Germinal center (tissue), 1 donor: ENCODE data around the gene RAB11FIP4.

ENCODE experiments used
- DNase-seq: peaks from one replicate; pipeline ENCODE4 v3.0.0; 2012; ENCODE audit warnings: mixed read lengths, low spot score

The RAB11FIP4 gene

GRCh38 chr17:31487063-31487647, 95.7 kb downstream of the RAB11FIP4 start:
- DNase-seq: no peak

GRCh38 chr17:31487648-31488263, 96.3 kb downstream of the RAB11FIP4 start:
- peak; percentile 100 for DNase-seq

- DNase-seq: no peak
Observed at GRCh38 chr17:31488264-31488981, 96.9 kb downstream of the RAB11FIP4 start.

- DNase-seq: no peak
Observed at GRCh38 chr17:31488982-31489294, 97.5 kb downstream of the RAB11FIP4 start.

- no peak for DNase-seq
Observed at GRCh38 chr17:31489295-31490018, 98.0 kb downstream of the RAB11FIP4 start.

DNA sequence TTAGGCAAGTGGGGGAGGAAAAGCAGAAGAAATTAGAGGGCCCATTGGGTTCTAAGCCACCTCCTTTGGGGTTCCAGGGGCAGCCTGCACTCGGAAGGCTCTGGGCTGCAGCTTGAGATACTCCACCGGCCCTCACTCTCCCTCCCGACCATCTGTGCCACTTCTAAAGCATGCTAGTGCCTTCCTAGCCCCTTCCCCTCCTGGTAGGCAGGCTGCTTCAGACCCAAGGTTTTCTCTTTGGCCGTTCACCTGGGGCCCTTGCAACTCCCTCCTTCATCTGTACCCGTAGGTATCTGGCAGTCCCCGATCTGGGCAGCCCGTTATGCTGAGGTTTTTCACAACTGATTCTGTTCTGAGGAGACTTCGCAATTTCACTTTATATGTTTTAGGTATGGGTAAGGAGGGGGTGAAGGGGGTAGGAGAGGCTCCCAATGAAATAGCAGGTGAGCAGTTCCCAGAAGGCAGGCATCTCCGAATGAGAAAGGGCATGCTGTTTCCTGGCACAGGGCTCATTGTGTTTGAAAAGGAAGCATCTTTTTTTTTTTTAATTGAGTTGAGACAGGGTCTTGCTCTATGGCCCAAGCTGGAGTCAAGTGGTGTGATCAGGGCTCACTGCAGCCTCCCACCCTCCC, 98.7 kb downstream of the RAB11FIP4 start:
- no peak for DNase-seq

DNA sequence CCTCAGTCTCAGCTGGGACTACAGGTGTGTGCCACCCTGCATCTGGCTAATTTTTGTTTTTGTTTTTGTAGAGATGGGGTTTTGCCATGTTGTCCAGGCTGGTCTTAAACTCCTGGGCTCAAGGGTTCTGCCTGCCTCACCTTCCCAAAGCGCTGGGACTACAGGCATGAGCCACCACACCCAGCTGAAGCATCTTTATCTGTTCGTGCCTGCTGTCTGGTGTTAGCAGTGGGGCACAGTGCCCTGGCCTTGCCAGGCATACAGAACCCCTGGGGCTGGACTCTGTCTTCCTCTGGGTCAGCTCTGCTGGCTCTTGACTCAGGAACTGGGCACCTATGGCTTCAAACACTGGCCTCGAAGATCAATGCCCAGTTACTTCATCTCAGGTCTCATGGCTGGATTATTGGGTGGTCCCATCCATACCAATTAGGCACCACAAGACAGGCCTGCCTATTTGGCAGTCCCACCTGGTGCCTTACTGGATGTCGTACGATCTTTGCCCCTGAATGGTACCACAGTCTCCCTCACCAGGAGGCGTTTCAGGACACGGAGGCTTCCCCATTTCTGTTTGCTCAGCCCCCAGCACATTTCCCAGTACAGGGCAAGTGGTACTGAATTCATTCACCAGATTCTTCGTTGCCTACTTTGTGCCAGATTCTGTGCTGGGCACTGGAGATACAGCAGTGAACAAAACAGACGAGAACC, 99.3 kb downstream of the RAB11FIP4 start:
- no peak for DNase-seq

DNA sequence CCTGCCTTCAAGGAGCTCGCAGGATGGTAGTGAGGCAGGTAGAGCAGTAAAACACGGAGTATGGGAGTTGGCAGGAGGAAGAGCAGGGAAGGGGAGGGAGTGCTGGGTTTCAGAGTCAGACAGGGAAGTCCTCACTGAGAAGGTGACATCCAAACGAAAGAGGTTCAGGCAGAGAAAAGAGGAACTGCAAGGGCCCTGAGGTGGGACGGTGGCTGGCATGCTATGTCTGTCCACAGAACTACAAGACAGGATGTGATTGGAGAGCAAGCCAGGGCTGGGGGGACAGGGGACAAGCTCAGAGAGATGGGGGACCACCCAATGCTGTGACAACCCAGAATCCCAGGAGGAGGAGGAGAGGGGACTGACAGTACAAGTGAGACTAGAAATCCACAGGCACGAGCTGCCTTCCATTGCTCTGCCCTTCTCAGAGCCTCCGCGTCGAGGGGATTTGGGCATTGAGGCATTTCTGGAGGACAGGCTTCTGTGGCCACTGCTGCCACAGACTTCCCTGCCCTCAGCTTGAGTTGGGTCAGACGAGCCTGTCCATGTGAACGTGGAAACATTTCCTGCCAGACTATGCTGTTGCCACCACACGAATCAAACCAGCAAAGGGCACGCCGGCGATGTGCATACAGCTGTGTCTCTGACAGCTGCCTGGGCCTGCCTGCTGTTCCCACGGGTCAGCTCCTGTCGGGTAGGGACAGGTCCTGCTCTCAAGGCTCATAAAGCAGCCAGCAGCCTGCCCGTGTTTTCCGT, 100.1 kb downstream of the RAB11FIP4 start:
- DNase-seq: peak; percentile 69

GRCh38 chr17:31492206-31492605, 100.7 kb downstream of the RAB11FIP4 start:
- DNase-seq: no peak

- peak; percentile 64 for DNase-seq
Observed at GRCh38 chr17:31492880-31493655, 101.6 kb downstream of the RAB11FIP4 start.

DNA sequence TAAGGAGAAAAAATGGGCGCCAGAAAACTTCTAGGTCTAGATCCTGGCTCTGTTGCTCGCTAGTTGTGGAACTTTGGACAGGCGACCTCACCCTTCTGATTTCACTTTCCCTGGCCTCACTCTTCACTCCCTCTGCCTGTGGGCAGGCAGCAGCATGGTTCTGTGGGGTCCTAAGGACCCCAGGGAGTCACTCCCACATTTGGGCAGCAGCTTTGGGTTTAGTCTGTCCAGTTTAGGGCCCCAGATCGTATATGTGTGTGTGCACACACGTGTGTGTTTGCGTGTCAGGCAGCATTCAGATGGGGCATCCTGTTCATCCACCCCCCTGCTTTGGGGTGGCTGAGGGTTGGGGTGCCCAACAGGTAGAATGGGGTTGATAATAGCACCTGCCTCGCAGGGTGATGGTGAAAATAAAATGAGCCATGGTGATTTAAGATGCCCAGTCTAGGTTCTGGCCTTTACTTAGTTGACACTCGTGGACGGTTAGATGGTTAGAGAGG, 102.2 kb downstream of the RAB11FIP4 start:
- DNase-seq: no peak

DNA sequence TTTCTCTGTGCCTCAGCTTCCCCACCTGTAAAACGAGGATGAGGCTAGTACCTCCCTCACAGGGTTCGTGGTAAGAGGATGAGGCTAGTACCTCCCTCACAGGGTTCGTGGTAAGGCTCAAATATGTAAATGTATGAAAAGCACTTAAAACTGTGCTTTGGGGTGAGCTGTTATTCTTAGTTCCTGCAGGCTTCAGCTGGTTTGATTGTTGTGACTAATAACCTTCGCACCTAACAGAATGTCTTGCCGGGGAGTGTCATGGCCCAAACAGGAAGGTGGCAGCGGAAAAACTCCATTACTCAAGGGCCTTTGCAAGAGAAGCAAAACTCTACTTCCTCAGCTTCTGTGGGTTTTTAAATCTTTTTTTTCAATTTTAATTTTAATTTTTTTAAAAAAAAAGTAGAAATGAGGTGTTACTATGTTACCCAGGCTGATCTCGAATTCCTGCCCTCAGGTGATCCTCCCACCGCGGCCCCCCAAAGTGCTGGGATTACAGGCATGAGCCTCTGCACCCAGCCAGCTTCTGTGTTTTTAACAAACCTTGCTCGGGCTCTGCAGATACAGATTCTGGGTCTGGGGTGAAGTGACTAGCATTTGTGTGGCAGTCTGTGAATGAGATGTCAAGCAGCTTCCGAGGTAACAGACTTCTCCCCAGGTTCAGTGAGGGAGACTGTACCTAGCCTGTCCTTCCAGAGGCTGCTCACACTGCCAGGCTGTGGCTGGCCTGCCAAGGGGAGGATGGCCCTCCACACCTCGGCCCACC, 103.0 kb downstream of the RAB11FIP4 start:
- peak; percentile 69 for DNase-seq

DNA sequence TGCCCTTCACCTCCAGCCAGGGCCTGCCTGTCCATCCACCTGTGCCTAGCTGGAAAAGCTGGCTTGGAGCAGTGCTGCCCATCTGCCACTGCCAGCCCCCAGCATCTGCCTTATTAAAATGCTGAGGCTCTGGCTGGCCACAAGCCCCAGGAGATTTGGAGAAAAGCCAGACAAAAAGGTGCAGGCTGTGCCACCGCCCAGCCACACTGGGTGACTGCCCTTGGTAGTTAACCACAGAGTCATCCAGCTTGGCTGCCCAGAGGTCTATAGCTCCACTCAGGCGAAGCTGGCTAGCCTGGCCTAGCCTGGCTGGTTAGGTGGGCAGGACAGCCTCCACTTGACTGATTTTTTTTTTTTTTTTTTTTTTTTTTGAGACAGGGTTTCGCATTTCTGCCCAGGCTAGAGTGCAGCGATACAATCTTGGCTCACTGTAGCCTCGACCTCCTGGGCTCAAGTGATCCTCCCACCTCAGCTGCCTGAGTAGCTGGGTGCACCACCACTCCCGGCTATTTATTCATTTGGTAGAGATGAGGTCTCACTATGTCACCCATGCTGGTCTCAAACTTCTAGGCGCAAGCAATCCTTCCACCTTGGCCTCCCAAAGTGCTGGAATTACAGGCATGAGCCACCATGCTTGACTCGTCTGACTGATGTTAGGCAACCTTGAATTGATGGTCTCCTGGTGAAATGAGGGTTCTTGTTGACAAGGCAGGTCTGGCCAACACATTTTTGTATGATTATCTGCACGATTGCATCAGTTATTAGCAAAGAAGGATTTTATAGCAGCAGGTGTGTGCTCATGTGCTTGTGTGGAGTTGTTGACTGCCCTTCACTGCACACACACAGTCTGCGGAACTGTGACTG, 103.8 kb downstream of the RAB11FIP4 start:
- no peak for DNase-seq

- DNase-seq: no peak
Observed at GRCh38 chr17:31496097-31496496, 104.6 kb downstream of the RAB11FIP4 start.

DNA sequence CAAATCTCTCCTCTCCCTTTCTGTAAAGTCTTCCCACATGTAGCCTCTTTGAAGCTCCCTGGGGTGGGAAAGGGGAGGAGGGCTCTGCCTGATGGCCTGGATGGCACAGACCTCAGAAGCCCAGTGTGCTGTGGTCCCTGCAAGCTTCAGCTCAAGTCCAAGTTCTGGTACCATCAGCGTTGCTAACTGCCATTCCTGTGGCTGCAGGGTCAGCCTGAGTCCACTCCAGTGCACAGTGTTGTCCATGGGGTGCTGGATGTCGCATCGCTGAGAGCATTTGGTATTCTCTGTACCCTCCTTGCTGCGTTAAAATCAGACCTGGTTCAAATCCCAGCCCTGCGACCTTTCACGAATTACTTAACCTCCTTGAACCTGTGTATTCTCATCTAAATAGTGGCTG, 105.1 kb downstream of the RAB11FIP4 start:
- DNase-seq: no peak

DNA sequence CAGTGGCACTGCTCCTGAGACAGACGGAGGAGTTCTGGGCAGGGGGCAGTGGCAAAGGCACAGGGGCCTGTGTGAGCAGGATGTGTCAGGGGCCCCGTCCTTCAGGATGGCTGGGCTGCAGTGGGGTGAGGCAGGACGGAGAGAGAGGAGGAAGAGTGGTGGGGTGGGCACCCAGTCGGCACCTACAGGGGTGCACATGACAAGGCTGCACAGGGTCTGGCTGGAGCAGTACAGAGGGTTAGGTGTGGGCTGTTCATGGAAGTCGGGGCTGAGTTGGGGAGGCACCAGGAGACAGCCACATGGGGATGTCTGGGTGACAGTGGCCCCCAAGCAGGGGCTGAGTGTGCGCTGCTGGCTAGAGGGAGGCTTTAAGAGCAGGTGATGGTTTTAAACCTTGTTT, 106.0 kb downstream of the RAB11FIP4 start:
- DNase-seq: no peak

- no peak for DNase-seq
Observed at GRCh38 chr17:31497994-31498826, 106.7 kb downstream of the RAB11FIP4 start.
